Measurements from ENCODE around the gene PPP1R14C.

PPP1R14C gene

DNA sequence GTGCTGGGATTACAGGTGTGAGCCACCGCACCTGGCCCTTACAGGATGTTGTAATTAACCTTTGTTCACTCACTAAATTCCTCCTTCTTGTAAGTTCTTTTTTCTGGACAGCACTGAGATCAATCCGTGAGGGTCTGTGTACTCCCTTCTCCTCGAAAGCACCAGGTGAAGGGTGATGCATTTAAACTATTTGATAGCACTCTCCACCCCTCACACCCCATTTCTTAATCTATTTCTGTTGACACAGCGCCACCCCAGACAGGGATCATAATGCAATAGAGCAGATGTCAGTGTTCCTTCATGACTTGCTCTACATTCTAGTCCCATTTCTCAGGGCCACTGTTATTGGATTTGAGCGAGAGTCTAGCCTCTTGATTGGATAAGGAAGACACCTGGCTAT lies 46.3 kb downstream of the PPP1R14C start:
- no peak for DNase-seq (ENCODE audit: low read depth, low spot score)
- no peak overlapping the region for H3K4me3 ChIP-seq (ENCODE audit: low read depth, low read length)
- ChIA-PET POLR2A (no interaction called here), CTCF (no interaction called here)
- no peak for TF ChIP-seq CTCF (IDR thresholded peaks at IDR 0.05; ENCODE audit: insufficient read depth, low read length, missing control alignments)

DNA sequence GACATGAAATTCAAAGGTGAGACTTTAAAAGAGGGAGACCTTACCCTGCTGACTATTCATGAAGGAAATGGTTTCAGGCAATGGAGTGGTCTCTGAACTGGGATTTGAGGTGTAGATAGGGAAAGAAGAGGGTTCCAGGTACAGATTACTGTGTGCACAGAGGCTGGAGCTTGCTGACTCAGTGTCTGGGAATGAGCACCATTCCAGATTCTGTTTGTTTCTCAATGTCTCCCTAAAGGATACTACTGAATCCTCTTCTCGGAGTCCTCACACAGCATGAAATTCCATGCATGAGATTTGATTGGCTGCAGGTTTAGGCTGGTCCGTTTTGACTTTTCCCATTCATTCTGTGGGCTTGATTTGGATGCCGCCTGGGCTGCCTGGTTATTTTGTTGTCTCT lies 49.0 kb downstream of the PPP1R14C start:
- no peak overlapping the region for H3K4me3 ChIP-seq (ENCODE audit: low read depth, low read length)
- ChIA-PET CTCF (no interaction called here), POLR2A (no interaction called here)
- TF ChIP-seq CTCF (IDR thresholded peaks at IDR 0.05; ENCODE audit: insufficient read depth, low read length, missing control alignments) = no peak
- DNase-seq (ENCODE audit: low read depth, low spot score) = no peak

DNA sequence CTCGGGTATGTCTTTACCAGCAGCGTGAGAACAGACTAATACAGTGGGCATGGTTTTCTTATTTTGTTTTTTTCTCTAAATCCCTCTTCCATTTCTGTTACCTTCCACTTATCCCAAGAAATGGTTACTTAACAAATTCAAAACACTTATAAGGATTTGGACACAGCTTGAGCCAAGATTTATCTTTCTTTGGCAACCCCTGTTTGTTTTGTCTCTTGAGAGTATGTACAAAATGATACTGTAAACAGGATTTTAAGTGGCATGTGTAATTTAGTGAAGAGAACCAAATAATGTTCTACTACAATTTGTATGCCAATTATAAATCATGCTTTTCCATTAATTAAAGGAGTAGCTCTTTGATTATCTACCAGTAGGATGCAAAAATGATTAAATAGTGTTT lies 51.4 kb downstream of the PPP1R14C start:
- no peak for DNase-seq (ENCODE audit: low read depth, low spot score)
- no peak overlapping the region for H3K4me3 ChIP-seq (ENCODE audit: low read depth, low read length)
- CTCF ChIA-PET = no interaction called here
- POLR2A ChIA-PET = no interaction called here
- TF ChIP-seq CTCF (IDR thresholded peaks at IDR 0.05; ENCODE audit: insufficient read depth, low read length, missing control alignments) = no peak

- TF ChIP-seq CTCF (IDR thresholded peaks at IDR 0.05; ENCODE audit: insufficient read depth, low read length, missing control alignments) = no peak
- no peak overlapping the region for H3K4me3 ChIP-seq (ENCODE audit: low read depth, low read length)
- ChIA-PET CTCF (no interaction called here), POLR2A (no interaction called here)
- DNase-seq (ENCODE audit: low read depth, low spot score) = no peak
Observed at GRCh38 chr6:150195996-150196417, 53.2 kb downstream of the PPP1R14C start.

DNA sequence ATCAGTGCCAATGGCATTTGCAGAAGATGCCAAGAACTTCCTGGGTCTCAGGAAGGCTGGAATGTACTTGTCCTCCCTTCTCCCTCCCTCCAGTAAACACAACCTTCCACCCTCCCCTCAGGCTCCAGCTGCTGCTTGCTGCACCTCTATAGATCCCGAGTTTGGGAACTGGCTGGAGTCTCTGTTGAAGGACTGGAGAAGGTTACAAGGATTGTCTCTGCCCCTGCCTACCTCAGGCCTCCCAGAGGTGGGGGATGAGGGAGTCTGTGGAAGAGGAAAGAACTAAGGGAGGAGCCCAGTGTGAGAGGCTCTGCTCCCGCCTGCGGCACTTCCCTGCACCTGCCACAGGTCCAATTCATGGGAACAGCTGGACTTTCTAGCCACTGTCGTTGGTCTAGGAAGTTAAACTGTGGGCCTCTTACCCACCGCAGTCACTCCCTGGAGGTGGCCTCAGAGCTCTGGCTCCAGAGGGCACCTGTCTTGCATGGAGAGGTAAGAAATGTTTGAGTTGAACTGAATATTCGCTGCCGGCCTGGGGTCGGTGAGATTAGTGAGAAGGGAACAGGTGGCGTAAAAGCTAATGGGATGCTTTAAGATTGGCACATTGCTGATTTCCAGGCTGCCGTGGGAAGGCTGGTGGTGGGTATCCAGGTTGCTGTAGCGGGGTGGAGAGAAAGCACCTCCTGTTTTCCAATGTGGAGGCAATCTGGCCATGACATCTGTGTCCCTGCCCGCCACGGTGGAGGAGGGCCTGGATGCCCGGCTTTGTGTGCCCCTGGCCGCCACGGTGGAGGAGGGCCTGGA lies 54.3 kb downstream of the PPP1R14C start:
- TF ChIP-seq CTCF (IDR thresholded peaks at IDR 0.05; ENCODE audit: insufficient read depth, low read length, missing control alignments) = no peak
- H3K4me3 ChIP-seq (ENCODE audit: low read depth, low read length) = no peak overlapping the region
- no peak for DNase-seq (ENCODE audit: low read depth, low spot score)
- ChIA-PET CTCF (no interaction called here), POLR2A (no interaction called here)

GRCh38 chr6:150198532-150198931 lies 55.7 kb downstream of the PPP1R14C start:
- POLR2A ChIA-PET = no interaction called here
- no peak for DNase-seq (ENCODE audit: low read depth, low spot score)
- no peak overlapping the region for H3K4me3 ChIP-seq (ENCODE audit: low read depth, low read length)
- CTCF ChIA-PET = no interaction called here
- TF ChIP-seq CTCF (IDR thresholded peaks at IDR 0.05; ENCODE audit: insufficient read depth, low read length, missing control alignments) = no peak
